ENCODE data around the gene IFT43. TPM values are rescaled to one million over a fixed set of nuclear protein-coding genes. Genes with fewer than 3 reads are reported as not detected.

Gene IFT43
- total RNA-seq, 1 experiment from 2014 or later, result 25.0 TPM

GRCh38 chr14:76104802-76105355 is 119.3 kb downstream of the IFT43 start:
- DNase-seq (ENCODE audit: low spot score), result no peak

- DNase-seq (ENCODE audit: low spot score), result no peak
These were observed 120.6 kb downstream of the IFT43 start for GRCh38 chr14:76106188-76106587.

- no peak for DNase-seq (ENCODE audit: low spot score)
These were observed 123.7 kb downstream of the IFT43 start for GRCh38 chr14:76109087-76109880.

- DNase-seq (ENCODE audit: low spot score), result no peak
These were observed 127.5 kb downstream of the IFT43 start for GRCh38 chr14:76112889-76113624.

- DNase-seq (ENCODE audit: low spot score), result no peak
These were observed 128.1 kb downstream of the IFT43 start for GRCh38 chr14:76113691-76114090.

GRCh38 chr14:76115010-76115422 is 129.5 kb downstream of the IFT43 start:
- DNase-seq (ENCODE audit: low spot score), result no peak

- no peak for DNase-seq (ENCODE audit: low spot score)
These were observed 132.4 kb downstream of the IFT43 start for GRCh38 chr14:76117789-76118484.

GRCh38 chr14:76118594-76118993 is 133.0 kb downstream of the IFT43 start:
- no peak for DNase-seq (ENCODE audit: low spot score)

- no peak for DNase-seq (ENCODE audit: low spot score)
These were observed 135.7 kb downstream of the IFT43 start for GRCh38 chr14:76121089-76121748.

- no peak for DNase-seq (ENCODE audit: low spot score)
These were observed 138.1 kb downstream of the IFT43 start for GRCh38 chr14:76123426-76124225.

GRCh38 chr14:76125511-76125910 is 139.9 kb downstream of the IFT43 start:
- no peak for DNase-seq (ENCODE audit: low spot score)

- DNase-seq (ENCODE audit: low spot score), result no peak
These were observed 140.5 kb downstream of the IFT43 start for GRCh38 chr14:76126076-76126475.

- DNase-seq (ENCODE audit: low spot score), result no peak
These were observed 144.5 kb downstream of the IFT43 start for GRCh38 chr14:76129851-76130576.

- DNase-seq (ENCODE audit: low spot score), result no peak
These were observed 145.8 kb downstream of the IFT43 start for GRCh38 chr14:76131071-76131965.

- DNase-seq (ENCODE audit: low spot score), result no peak
These were observed 147.5 kb downstream of the IFT43 start for GRCh38 chr14:76133103-76133502.

Measured in HT-29 (cell line).